K562 treated with DMSO at 1 percent for 24 hours (cell line): ENCODE results near the gene PPP6R3. TPM values are rescaled to one million over a fixed set of nuclear protein-coding genes. Genes with fewer than 3 reads are reported as not detected.

Source experiments
- total RNA-seq: library from RNA; unstranded; fragments of 300-600 nt; gene quantifications from 2 replicates; pipeline ENCODE4 v1.2.3, GENCODE V29; 2022; ENCODE audit warnings: low read depth; ENCODE audit not compliant: insufficient read depth

Gene PPP6R3
- 50.9 and 58.7 TPM in 2 replicates for total RNA-seq

GRCh38 chr11:68460741-68461574, at the start of gene PPP6R3:
TSS of gene PPP6R3 (plus strand) at chr11:68460752. CDS start at chr11:68537665, 76,913 bp downstream.

Other genes with a start within 250 kb of the PPP6R3 start
- gene KMT5B, start 247.5 kb upstream of the PPP6R3 start, total RNA-seq: 8.6 and 12.2 TPM in 2 replicates
- gene C11orf24, start 188.8 kb upstream of the PPP6R3 start, total RNA-seq: 60.9 and 72.3 TPM in 2 replicates
- gene LRP5, start 148.2 kb upstream of the PPP6R3 start, total RNA-seq: 43.4 and 57.9 TPM in 2 replicates
- 11.7 and 13.8 TPM in 2 replicates for gene GAL, start 223.8 kb downstream of the PPP6R3 start, total RNA-seq